Activated CD8-positive, alpha-beta memory T cell treated with anti-CD3 and anti-CD28 coated beads for 36 hours (primary cell): ENCODE results near the gene GP1BB. TPM values are rescaled to one million over a fixed set of nuclear protein-coding genes. Genes with fewer than 3 reads are reported as not detected.

Experiments
- CTCF ChIA-PET: fragments of 350-600 bp; sonication (Branson Sonifier 250); formaldehyde crosslinking; loops from one replicate; lab custom pipeline; 2021; ENCODE audit warnings: antibody characterized with exemption; lab: Charles Lee
- POLR2A ChIA-PET: fragments of 350-600 bp; sonication (Branson Sonifier 250); formaldehyde crosslinking; loops from one replicate; lab custom pipeline; 2021; ENCODE audit warnings: antibody characterized with exemption; lab: Charles Lee
- total RNA-seq, 2 experiments: library from RNA; stranded (reverse); gene quantifications; one replicate each; pipeline ENCODE4 v1.2.3, GENCODE V29; 2021

The GP1BB gene
- total RNA-seq, 2 experiments from 2014 or later: 0.15 TPM; not detected in 1

DNA sequence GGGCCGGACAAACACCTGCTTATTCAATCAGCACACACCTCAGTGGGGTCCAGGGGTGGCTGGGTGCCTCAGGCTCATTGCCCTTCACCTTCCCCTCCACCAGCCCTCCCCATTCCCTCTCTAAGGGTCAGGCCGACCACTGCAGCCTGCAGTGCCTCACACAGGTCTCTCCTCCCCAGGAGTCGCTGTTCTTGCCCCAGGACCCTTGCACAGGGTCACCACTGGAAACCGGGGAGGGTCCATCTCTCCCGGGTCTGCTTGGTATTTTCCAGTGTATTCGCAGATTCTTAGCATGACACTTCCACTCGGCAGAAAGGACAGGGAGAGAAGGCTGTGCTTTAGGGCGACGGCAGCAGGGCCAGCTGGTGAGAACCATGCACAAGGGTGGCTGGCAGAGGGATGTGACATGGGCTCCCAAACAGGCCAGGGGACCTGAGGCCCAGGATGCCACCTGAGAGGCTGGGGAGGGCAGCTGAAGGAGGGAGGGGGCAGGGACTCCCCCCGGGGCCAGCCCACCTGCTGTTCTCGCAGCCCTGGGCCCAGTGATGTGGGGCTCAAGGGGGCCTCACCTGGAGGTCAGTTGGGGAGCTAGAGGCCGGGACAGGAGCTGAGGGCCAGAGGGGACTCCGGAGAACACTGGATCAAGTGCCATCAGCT lies 21.1 kb downstream of the GP1BB start:
- CTCF ChIA-PET: no interaction called here
- POLR2A ChIA-PET: interaction anchor here (0.6 kb wide), 1 partner anchor 777 kb away, joined by 5 read pairs; no protein-coding TSS in a partner anchor

DNA sequence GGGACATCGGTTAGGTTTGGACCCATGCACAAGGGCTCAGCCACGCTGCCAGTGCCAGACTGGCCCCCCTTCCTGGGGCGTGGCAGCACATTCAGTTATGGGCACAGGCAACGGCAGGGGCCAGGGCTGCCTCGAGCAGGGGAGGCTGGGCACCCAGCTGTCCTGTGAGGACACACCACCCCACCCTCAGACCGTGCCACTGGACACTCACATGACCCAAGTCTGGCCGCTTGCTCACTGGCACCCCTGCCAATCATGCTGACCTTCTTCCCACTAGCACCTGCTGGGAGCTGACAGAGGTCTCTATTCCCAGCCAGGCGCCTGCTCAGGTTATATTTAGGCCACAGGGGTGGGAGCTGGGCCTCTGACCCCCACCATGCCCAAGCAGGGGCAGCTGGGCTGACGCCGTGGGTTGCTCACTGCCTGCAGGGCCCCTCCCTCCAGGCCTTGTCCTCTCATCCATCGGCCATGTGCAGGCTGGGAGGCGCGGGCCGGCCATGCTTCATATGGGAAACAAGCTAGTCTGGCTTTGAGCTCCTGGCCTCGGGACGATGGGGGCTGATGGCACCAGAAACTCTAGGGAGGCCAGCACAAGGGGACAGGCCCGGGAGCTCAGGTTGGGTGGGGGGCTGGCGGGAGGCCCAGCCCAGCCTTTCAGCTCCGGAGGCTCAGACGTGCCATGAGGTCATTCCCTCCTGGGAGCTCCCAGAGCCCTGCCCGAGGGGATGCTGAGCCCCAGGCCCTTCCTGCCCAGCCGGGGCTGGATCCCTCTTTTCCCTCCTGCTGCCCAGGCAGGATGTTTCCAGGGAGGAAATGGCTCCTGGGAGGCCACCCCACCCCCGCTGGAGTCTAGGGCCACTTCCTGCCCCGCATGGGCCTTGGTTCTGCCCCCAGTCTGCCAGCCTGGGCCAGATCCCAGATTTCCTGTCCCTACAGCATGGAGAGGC lies 22.1 kb downstream of the GP1BB start:
- POLR2A ChIA-PET: no interaction called here
- CTCF ChIA-PET: interaction anchor here (0.8 kb wide), 1 partner anchor 15 kb away, joined by 4 read pairs; no protein-coding TSS in a partner anchor

DNA sequence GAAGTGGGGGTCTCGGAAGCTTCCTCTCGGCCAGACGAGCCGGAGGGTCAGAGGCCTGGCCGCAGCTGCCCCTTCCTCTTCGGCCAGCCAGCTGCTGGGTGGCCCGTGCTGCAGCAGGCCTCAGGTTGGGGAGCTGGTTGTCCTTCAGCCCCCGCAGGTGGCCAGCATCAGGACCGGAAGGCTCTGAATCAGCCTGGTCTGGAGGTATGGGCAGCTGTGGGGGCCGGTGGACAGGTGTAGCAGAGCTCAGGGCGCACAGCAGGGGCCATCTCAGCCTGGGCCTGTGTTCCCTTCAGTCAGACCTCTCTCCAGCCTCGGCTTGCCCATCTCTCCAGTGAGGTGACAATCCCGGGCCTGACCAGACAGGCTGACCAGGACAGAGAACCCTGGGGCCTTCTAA lies 23.4 kb downstream of the GP1BB start:
- ChIA-PET CTCF (no interaction called here), POLR2A (no interaction called here)

DNA sequence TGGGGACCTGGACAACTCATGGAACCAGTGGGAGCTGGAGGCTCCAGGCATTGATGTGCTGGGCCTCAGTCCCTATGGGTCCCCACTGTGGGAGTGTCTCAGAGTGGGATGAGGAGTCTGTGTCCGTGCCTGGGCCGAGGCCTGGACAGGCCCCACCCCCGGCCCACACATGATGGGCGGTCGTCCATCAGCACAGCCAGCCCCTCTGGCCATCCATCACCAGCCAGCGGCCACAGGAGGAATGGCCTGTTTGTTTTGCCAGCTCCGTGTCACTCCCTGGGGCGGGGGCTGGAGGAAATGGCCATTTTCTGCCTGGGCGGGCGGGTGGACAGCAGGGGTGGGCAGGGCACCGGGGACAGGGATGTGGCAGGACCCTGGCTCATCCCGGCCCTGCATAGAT lies 24.2 kb downstream of the GP1BB start:
- CTCF ChIA-PET: no interaction called here
- POLR2A ChIA-PET: no interaction called here

DNA sequence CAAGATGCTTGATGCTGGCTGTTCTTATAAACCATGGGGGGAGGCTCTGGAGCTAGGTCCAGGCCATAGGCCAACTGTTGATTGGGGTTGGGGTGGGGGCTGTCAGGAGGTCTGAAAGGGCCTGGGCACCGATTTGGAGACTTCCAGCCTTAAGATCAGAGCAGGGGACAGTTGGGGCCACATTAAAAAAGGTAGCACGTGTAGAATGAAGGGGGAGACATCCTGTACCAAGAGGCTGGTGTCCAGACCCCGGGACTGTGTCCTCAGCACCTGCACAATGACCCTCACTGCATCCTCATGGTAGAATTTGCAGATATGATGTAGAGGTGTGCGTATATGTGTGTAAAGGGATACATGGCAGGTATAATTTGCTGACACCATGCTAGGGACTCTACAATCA lies 24.8 kb downstream of the GP1BB start:
- CTCF ChIA-PET: no interaction called here
- POLR2A ChIA-PET: no interaction called here

DNA sequence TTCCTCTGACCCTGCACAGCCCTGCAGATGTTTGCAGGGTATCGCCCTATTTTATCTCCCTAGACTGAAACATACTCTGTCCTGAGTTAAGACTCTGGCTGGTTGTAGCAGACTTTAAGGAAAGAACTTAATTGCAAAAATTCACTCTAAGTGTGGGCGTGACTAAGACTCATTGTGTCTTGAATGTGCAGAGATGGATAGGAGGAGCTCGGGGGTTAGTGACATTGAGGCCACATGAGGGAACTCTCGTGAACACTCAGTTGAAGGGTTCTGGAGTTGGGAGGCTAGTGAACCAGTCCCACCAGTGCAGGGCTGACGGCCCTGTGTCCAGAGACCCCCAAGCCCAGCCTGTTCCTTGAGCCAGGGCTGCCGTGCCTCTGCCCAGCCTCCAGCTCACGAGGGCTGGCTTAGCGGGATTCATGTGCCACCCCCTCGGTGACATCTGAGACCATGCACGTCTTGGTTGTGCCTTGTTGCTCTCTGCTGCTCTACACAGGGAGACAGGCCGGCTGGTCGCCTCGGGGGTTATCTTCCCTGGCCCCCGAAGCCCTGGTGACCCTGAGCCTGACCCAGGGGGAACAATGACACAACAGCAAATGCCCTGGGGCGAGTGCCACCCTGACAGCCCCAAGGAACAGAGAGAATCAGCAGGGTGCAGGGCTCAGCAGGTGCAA lies 25.8 kb downstream of the GP1BB start:
- ChIA-PET POLR2A (no interaction called here), CTCF (no interaction called here)

DNA sequence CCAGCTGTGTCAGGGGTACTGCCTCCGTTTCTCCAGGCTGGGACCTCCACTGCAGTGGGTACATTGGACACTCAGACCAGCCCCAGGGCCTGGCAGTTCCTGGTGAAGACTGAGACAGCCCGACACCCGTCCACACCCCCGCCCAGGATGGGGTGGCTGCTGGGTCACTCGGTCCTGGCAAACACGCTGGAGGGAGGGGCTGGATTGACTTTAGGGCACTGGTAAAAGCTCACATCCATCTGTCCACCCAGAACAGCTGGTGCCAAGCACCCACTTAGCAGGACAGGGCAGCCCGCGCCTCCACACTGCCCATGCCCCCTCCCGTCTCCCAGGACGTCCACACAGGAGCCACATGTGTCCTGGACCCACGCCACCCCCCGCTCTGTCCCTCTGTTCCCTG lies 26.5 kb downstream of the GP1BB start:
- ChIA-PET POLR2A (no interaction called here), CTCF (interaction anchor here (0.9 kb wide), 1 partner anchor 19 kb away, joined by 3 read pairs; no protein-coding TSS in a partner anchor)

DNA sequence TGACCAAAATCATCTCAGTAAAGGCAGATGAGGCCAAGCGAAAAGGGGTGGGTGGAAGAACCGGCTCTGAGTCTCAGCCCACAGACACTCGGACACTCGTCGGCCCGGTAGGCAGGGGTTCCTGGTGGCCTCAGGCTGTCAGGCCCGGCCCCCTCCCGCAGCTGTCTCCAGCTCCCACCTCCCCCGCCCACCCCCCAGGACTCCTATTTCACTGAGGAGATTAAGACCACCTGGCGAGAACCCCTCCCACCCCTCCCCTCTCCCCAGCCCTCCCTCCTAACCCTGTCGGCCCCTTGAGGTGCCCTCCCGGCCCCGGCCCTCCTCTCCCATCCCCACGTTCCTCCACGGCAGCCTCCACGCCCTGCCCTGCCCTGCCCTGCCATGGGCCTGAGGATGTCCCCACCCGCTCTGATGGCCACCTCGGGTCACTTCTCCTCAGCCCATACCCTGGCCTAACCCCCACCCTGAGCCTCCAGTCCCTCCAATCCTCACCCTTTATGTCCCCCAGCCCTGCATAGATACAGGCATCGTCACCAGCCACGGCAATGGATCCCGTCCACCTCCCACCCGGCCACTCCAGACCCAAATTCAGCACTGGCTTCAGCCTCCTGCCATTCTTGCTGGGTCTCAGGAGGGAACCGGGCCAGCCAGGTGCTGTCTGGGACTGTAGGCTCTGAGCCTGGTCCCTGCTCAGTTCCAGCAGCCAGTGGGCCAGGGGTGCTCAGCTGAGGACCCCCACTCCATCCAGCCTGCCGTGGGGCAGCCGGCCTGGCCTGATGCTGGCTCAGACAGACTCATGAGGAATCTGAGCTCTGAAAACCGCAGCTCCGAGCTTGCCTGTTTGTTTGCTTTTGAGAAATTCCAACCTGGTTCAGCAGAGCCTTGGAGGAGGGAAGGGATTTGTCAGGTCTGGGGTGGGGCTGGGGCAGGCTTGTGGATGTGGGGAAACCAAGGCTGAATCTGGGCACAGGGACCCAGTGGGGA lies 27.5 kb downstream of the GP1BB start:
- CTCF ChIA-PET: interaction anchor here (0.6 to 1.3 kb wide), 4 partner anchors 20 to 442 kb away, joined by 3 to 5 read pairs (median 4); no protein-coding TSS in a partner anchor
- POLR2A ChIA-PET: no interaction called here

DNA sequence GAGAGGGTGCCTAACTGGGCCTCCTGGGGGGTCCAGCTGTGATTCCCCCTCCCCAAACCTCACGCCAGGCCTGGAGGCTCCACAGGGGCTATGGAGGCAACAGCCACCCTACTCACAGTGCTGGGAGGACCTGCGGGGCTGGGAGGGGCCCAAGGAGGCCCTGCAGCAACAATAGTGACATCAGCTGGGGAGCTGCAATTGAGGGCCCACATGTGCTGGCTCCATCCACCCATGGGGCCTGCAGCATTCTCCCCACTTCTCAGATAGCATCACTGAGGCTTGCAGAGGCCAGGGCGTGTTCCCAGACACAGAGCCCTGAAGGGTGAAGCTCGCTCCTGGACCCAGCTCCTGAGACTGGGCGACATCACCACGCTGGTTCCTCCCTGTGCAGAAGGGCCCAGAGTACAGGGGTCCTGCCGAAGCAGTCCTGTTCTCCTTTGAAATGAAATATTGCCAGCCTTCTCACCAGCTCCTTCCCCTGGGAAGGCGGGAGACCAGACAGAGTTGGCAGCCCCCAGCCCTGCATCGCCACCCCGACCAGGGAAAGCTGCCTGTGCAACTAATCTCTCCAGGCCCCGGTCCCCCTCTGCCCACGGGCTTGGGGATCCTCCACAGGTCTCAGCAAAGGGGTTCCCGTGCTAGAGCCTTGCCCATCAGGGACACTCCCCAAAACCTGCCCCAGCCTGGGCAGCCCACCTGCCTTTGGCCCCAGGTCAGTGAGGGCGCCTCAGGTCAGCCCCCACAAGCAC lies 28.3 kb downstream of the GP1BB start:
- ChIA-PET POLR2A (no interaction called here), CTCF (interaction anchor here (0.6 to 1.3 kb wide), 3 partner anchors 21 to 443 kb away, joined by 4 to 5 read pairs (median 5); no protein-coding TSS in a partner anchor)

DNA sequence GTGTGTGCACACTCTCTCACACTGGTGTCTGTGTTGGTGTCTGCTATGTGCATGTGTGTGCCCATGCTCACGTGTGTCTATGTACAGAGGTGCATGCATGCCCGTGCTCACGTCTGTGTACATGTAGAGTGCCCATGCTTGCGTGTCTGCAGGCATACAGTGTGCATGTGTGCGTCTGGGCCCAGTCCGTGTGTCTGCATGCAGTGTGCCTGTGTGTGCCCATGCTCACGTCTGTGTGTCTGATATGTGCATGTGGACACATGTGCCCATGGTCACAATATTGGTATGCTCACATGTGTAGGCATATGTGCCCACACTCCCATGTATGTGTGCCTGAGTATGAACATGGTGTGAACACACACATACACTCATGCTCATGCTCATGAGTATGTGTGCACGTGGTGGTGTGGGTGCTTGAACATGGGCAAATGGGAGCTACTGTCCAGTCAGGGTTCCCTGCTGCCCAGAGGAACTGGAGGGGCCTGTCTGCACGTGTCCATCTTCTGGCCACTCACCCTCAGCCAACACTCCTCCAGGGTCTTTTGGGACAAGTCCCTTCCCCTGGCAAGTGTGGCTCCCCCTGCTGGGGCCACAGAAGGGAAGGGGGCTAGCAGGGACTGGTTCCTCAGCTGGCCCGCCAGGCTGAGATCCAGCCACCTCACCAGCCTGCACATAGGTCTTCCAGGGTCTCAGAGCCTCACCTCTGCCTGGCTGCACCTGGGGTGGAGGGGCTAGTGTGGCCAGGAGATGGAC lies 29.9 kb downstream of the GP1BB start:
- ChIA-PET POLR2A (no interaction called here), CTCF (interaction anchor here (1.5 kb wide), 1 partner anchor 157 kb away, joined by 4 read pairs; no protein-coding TSS in a partner anchor)

DNA sequence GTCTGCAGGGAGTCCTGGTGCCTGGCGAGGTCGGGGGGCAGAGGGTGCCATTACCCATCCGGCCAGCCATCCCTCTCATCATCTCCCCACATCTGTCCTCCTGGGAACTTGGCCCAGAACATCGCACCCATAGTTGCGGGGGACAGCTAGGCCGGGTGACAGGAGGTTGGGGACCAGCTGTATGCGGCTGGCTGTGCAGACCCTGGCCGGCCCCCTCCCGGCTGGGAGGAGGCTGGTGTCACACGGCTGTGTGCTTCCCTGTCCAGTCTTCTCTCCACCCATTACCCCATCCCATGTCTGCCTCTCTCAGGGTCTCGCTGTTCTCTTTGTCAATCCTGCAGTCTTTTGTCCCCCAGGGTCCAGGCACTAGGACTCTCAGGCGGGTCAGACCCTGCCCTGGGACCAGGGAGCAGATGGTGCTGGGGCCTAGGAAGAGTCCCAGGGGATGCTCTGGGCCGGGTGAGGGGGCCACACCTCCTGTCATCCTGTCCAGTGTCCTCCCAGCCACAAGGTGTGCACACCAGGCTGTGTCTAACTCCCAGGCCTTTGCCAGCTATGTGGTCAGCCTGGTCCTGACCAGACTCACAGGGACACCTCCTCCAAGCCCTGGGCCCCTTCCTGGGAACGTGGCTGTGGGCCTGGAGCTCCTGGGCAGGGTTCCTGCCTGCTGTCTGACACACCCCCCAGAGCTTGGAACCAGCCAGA lies 30.8 kb downstream of the GP1BB start:
- ChIA-PET CTCF (interaction anchor here (1.5 kb wide), 1 partner anchor 156 kb away, joined by 4 read pairs; no protein-coding TSS in a partner anchor), POLR2A (no interaction called here)

DNA sequence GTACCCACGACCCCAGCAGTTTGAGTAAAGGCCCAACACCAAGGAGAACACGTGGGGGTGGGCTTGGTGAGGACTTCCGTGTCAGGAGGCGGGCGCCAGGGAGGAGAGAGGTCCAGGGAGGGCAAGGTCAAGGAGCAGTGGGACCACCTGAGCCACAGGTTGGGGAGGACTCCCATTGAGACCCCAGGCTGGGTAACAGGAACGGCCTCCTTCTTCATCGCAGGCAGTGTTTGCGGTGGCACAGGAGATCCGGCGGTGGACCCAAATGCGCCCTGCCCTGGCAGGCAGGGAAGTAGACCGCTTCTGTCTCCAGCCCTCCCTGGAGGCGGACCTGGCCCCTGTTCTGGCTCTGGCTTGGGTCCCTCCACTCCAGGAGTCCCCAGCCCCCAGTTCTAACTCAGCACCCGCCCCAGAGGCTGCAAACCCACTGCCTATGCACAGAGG lies 31.4 kb downstream of the GP1BB start:
- CTCF ChIA-PET: interaction anchor here (1.5 kb wide), 1 partner anchor 155 kb away, joined by 4 read pairs; no protein-coding TSS in a partner anchor
- POLR2A ChIA-PET: no interaction called here

DNA sequence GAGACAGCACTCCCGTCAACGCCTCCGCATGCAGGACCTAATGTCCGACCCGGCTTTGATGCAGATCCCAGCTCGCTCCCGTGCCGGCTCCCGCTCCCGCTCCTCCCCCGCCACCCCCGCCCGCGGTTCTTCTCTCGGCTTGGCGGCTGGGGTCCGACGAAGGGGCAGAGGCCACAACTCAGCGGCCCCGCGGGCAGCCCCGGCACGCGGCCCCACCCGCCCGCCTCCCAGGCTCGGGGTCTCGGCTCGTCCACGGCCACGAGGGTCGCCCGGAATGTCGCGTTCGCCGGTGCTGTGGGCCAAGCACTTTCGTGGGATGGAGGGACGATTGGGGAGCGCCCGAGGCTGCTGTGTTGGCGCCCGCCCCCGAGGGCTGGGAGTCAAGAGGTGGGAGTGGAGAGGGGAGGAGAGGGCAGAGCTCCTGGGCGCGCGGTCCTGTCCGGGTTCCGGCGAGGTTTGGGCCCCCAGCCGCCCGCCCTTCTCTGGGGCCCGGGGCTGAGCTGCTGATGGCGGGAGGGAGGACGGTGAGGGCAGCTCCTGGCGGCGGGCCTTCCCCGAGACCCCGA lies 31.9 kb downstream of the GP1BB start:
- ChIA-PET POLR2A (no interaction called here), CTCF (interaction anchor here (1.2 kb wide), 1 partner anchor 94 kb away, joined by 4 read pairs; no protein-coding TSS in a partner anchor)

DNA sequence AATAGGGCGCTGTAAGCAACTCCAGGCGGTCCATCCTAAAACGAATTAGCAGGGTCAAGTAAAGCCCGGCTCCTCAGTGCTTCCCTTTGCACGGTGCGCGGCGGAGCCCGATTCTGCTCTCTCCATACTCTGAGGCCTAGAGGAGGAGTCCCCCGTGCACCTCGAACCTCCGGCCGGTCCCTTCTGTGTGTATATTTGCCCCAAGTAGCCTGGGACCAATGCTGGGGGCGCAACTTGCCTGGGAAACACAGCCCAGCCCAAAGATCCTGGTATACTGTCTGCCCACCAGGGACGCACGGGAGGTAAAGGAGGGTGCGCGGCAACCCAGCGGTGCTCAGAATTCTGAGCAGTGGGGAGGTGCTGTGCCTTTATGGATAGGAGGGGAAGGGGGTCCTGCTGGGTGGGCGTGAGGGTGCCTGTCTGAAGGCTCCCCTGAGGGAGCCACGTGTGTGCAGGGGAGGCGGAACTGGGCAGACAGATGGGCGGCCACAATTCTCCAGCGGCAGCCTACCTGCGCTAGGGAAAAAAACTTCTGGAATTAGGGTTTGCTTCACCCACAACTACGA lies 32.5 kb downstream of the GP1BB start:
- ChIA-PET CTCF (interaction anchor here (0.9 to 1.2 kb wide), 4 partner anchors 25 to 154 kb away, joined by 3 to 6 read pairs (median 4); no protein-coding TSS in a partner anchor), POLR2A (no interaction called here)
